HepG2 (cell line): Measurements from ENCODE around the gene THOC5. TPM values are rescaled to one million over a fixed set of nuclear protein-coding genes. Genes with fewer than 3 reads are reported as not detected.

Experiments
- CC2D1A ChIP-seq: sonication (generic); formaldehyde crosslinking; IDR thresholded peaks from 2 replicates; pipeline ENCODE4 v1.8.1; 2023; ENCODE audit warnings: mild to moderate bottlenecking, missing genetic modification reagents
- FOXP4 ChIP-seq: sonication (generic); formaldehyde crosslinking; IDR thresholded peaks from 2 replicates; pipeline ENCODE4 v1.4.0; 2020; ENCODE audit warnings: missing genetic modification reagents
- HCFC1 ChIP-seq: fragments of 150-350 bp; IDR thresholded peaks from 2 replicates; pipeline ENCODE4 v1.6.1; 2014; ENCODE audit warnings: low read depth, low read length
- IKZF4 ChIP-seq: sonication (generic); formaldehyde crosslinking; IDR thresholded peaks from 2 replicates; pipeline ENCODE4 v1.5.1; 2020; ENCODE audit warnings: borderline replicate concordance, mild to moderate bottlenecking, low read depth, missing genetic modification reagents; ENCODE audit errors: not compliant biosample characterization
- MIER2 ChIP-seq: IDR thresholded peaks from 2 replicates; pipeline ENCODE4 v1.6.1; 2016; ENCODE audit warnings: missing biosample characterization, missing genetic modification reagents
- NR2F6 ChIP-seq, 2 experiments: IDR thresholded peaks; 2 replicates each; pipeline ENCODE4 v1.6.1; 2016; ENCODE audit warnings: antibody characterized with exemption in 1 of 2, mild to moderate bottlenecking in 1 of 2
- RCOR2 ChIP-seq: IDR thresholded peaks from 2 replicates; pipeline ENCODE4 v1.6.1; 2016; ENCODE audit warnings: missing biosample characterization, missing genetic modification reagents
- RXRB ChIP-seq: IDR thresholded peaks from 2 replicates; pipeline ENCODE4 v1.6.1; 2016; ENCODE audit warnings: borderline replicate concordance, missing genetic modification reagents, missing compliant biosample characterization
- SOX13 ChIP-seq, 3 experiments: fragments of 450-650 bp in 1 of 3; sonication (generic) in 1 of 3; formaldehyde crosslinking in 1 of 3; IDR thresholded peaks in 2 of 3; conservative IDR thresholded peaks in 1 of 3; 2 replicates each; pipeline versions ENCODE4 v1.5.0 to v1.6.1; 2016 to 2020; ENCODE audit warnings: antibody characterized with exemption in 1 of 3, mild to moderate bottlenecking in 1 of 3, missing compliant biosample characterization in 1 of 3, missing genetic modification reagents in 1 of 3, moderate library complexity in 1 of 3
- TAF1 ChIP-seq: sonication (generic); formaldehyde crosslinking; IDR thresholded peaks from 2 replicates; pipeline ENCODE4 v1.4.0; 2020; ENCODE audit warnings: missing genetic modification reagents
- THRA ChIP-seq: sonication (generic); formaldehyde crosslinking; IDR thresholded peaks from 2 replicates; pipeline ENCODE4 v1.4.0; 2020; ENCODE audit warnings: missing genetic modification reagents, borderline replicate concordance
- USF2 ChIP-seq, 2 experiments: sonication (generic) in 1 of 2; formaldehyde crosslinking in 1 of 2; IDR thresholded peaks; 2 replicates each; pipeline versions ENCODE4 v1.5.1 to v1.6.1; 2011 to 2020; ENCODE audit warnings: borderline replicate concordance in 1 of 2, low read depth in 1 of 2, low read length in 1 of 2, mild to moderate bottlenecking in 1 of 2, missing genetic modification reagents in 1 of 2, moderate library complexity in 1 of 2
- ZBTB37 ChIP-seq: sonication (generic); formaldehyde crosslinking; IDR thresholded peaks from 2 replicates; pipeline ENCODE4 v1.4.0; 2020; ENCODE audit warnings: mild to moderate bottlenecking, missing genetic modification reagents
- ZNF230 ChIP-seq: sonication (generic); formaldehyde crosslinking; IDR thresholded peaks from 2 replicates; pipeline ENCODE4 v1.4.0; 2020; ENCODE audit warnings: mild to moderate bottlenecking, missing genetic modification reagents
- ZNF326 ChIP-seq: sonication (generic); formaldehyde crosslinking; IDR thresholded peaks from 2 replicates; pipeline ENCODE4 v1.4.0; 2020; ENCODE audit warnings: missing genetic modification reagents, borderline replicate concordance
- ZNF83 ChIP-seq: sonication (generic); formaldehyde crosslinking; IDR thresholded peaks from 2 replicates; pipeline ENCODE4 v1.4.0; 2020; ENCODE audit warnings: missing genetic modification reagents, mild to moderate bottlenecking, borderline replicate concordance
- polyA plus RNA-seq, 8 experiments: library from polyadenylated mRNA; depleted of rRNA in 3 of 8; stranded (reverse) in 7 of 8; unstranded in 1 of 8; fragments of >200 nt; fragmentation: Illumina TruSeq in 4 of 8; extraction: Trizol in 4 of 8; gene quantifications; 2 replicates each; pipeline versions ENCODE4 v1.2.1 to v1.2.3, GENCODE V29; 2011 to 2016; ENCODE audit warnings: low read depth in 4 of 8, missing spikeins in 1 of 8, mixed read lengths in 1 of 8; ENCODE audit not compliant: insufficient read depth in 1 of 8
- total RNA-seq, 5 experiments: library from RNA; depleted of rRNA; stranded (reverse); fragments of >200 nt; fragmentation: Illumina TruSeq; extraction: Trizol; gene quantifications; 2 replicates each; pipeline ENCODE4 v1.2.3, GENCODE V29; 2016; ENCODE audit warnings: low read depth in 1 of 5

The THOC5 gene
- total and polyA plus RNA-seq, 2 of the 13 experiments (the other 11 are each of a cell fraction or from before 2014, with no cell fraction given): 45.8 to 46.7 TPM

- TF ChIP-seq TAF1 (CRISPR knock-in tag) (0 out of 2 replicates have a peak, but pooled peaks have one; percentile 34), RXRB (CRISPR knock-in tag) (peak; percentile 88), FOXP4 (CRISPR knock-in tag) (no peak), ZNF326 (CRISPR knock-in tag) (no peak), RCOR2 (peak; percentile 18; the same call in 1 of the 2 replicates), ZBTB37 (peak; percentile 77; the same call in 1 of the 2 replicates), THRA (CRISPR knock-in tag) (0 out of 2 replicates have a peak, but pooled peaks have one; percentile 9), ZNF230 (CRISPR knock-in tag) (no peak), ZNF83 (CRISPR knock-in tag) (no peak), SOX13 (IDR thresholded peaks at IDR 0.05) (no peak), SOX13 (CRISPR knock-in tag; conservative IDR thresholded peaks at IDR 0.05 in 1 of 2, IDR thresholded peaks at IDR 0.05 in 1 of 2) (peak in 1 of 2 experiments; percentile 10; a peak in 1 of 4 replicates), NR2F6 (IDR thresholded peaks at IDR 0.05) (peak; percentile 44), NR2F6 (CRISPR knock-in tag; IDR thresholded peaks at IDR 0.05) (peak; percentile 37; the same call in 1 of the 2 replicates), CC2D1A (CRISPR knock-in tag) (no peak), IKZF4 (CRISPR knock-in tag) (no peak), MIER2 (CRISPR knock-in tag) (0 out of 2 replicates have a peak, but pooled peaks have one; percentile 7), USF2 (IDR thresholded peaks at IDR 0.05; ENCODE audit: low read depth, low read length) (no peak), USF2 (CRISPR knock-in tag; IDR thresholded peaks at IDR 0.05; ENCODE audit: borderline replicate concordance) (0 out of 2 replicates have a peak, but pooled peaks have one; percentile 12), HCFC1 (no peak)
Measured at GRCh38 chr22:29574762-29575450, 21.3 kb upstream of the THOC5 start (continued).
